Activated naive CD8-positive, alpha-beta T cell treated with anti-CD3 and anti-CD28 coated beads, Interleukin-2, amount 50 U/mL, for 24 hours (primary cell): ENCODE data around the gene SERPINB1.

Source experiments
- ATAC-seq: fragments of 150-1000 bp; cut with Tn5 transposase; one replicate; pipeline ENCODE4 v1.10.0; 2021
- DNase-seq: peaks from one replicate; pipeline ENCODE4 v3.0.0; 2021
- H3K27ac Mint-ChIP-seq: one replicate; pipeline ENCODE4 v1.8.0; 2021; ENCODE audit warnings: mild to moderate bottlenecking, mixed read lengths
- H3K27me3 Mint-ChIP-seq: one replicate; pipeline ENCODE4 v1.8.0; 2021; ENCODE audit warnings: mixed read lengths
- H3K36me3 Mint-ChIP-seq: one replicate; pipeline ENCODE4 v1.8.0; 2021; ENCODE audit warnings: low read depth, mixed read lengths
- H3K4me1 Mint-ChIP-seq: one replicate; pipeline ENCODE4 v1.8.0; 2021; ENCODE audit warnings: mixed read lengths
- H3K4me3 Mint-ChIP-seq: one replicate; pipeline ENCODE4 v1.8.0; 2021; ENCODE audit warnings: mild to moderate bottlenecking, moderate library complexity, mixed read lengths
- H3K9me3 Mint-ChIP-seq: one replicate; pipeline ENCODE4 v1.8.0; 2021; ENCODE audit warnings: mixed read lengths

SERPINB1 gene

DNA sequence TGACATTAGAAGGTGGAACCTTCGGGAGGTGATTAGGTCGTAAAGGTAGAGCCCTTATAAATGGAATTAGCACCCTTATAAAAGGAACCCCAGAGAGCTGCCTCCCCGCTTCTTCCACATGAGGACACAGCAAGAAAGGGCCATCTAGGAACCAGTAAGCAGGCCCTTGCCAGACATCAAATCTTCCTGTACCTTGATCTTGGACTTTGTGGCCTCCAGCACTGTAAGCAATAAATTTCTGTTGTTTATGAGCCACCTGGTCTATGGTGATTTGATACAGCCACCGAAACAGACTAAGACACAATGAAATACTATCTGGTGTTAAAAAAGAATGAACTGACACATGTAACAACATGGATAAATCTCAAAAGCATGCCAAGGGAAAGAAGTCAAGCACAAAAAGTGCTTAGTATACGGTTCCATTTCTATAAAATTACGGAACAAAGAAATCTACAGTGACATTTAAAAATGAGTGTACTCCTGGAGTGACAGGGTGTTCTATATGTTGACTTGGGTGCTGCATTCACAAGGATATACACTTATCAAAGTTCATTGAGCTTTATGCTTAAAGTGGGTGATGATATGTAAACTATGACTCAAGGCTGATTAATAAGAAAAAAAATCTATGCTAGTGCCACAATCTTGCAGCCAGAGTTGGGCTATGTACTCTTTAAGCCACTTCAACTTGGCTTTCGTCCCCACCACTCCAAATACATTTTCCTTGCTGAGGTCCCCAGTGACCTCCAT lies 18.4 kb downstream of the SERPINB1 start:
- no peak overlapping the region for H3K27ac Mint-ChIP-seq
- no peaks in the 10 kb centered on the region for H3K36me3 Mint-ChIP-seq
- ATAC-seq (no peak), DNase-seq (no peak)
- no peaks in the 10 kb centered on the region for H3K27me3 Mint-ChIP-seq
- H3K4me1 Mint-ChIP-seq = peaks cover 7% of the 10 kb centered on the region
- H3K4me3 Mint-ChIP-seq = no peak overlapping the region
- H3K9me3 Mint-ChIP-seq = no peaks in the 10 kb centered on the region

DNA sequence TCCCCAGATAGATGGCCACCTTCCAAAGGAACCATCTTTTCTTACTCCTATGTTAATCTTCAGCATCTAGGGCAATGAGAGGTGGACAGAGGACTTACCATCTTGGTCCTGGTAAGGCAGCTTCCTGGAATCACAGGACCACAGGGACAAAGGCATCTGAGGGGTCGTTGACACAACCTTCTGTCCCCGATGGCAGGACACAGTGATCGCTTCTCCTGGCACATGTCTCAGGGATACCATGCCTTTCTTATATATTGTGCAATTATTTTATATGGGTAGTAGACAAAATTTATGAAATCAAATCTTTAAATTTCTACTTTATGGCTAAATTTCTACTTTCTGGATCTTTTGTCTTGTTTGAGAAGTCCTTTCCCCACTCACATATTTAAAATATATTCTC lies 20.1 kb downstream of the SERPINB1 start:
- H3K36me3 Mint-ChIP-seq = no peaks in the 10 kb centered on the region
- H3K4me1 Mint-ChIP-seq = peaks cover 17% of the 10 kb centered on the region
- no peaks in the 10 kb centered on the region for H3K27me3 Mint-ChIP-seq
- no peak for ATAC-seq
- H3K9me3 Mint-ChIP-seq = no peaks in the 10 kb centered on the region
- no peak overlapping the region for H3K4me3 Mint-ChIP-seq
- DNase-seq = no peak
- H3K27ac Mint-ChIP-seq = no peak overlapping the region

DNA sequence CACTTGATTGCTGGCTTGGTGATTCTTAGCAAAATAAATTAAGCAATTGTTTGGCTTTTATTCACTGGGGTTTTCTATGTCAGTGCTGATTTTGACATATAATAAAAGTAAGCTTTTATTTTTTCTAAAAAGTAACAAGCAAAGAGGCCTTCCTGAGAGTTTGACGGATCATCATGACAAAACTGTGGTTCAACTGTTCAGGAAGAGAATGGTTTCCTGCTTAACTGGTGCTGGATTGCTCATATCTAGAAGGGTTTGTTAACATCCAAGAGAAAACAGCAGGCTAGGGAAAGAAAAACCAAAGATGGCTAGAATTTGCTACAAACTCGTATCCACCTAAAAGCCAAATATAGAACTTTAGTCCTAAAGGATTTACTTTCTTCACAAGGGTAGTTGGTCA lies 21.2 kb downstream of the SERPINB1 start:
- H3K4me1 Mint-ChIP-seq = peaks cover 17% of the 10 kb centered on the region
- H3K27ac Mint-ChIP-seq = no peak overlapping the region
- peaks cover 7% of the 10 kb centered on the region for H3K36me3 Mint-ChIP-seq

DNA sequence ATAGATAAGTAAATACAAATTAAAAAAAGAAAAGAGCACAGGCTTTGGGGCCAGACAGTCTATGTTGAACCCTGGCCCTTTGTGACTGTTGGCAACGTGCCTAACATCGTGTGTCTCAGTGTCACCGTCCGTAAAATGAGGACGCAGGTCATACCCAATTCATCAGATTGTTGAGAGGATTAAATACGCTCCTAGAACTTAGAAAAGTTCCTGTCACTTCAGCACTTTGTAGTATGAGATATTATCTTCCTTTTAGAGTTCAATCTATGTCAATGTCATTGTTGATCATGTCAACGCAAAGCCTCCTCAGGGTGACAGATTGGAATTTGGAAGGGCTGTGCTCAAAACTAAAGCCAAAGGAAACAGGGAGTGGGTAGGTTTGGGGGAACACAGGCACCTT lies 21.7 kb downstream of the SERPINB1 start:
- Mint-ChIP-seq H3K36me3 (peaks cover 7% of the 10 kb centered on the region), H3K4me1 (peaks cover 17% of the 10 kb centered on the region), H3K4me3 (no peak overlapping the region), H3K27ac (no peak overlapping the region), H3K9me3 (peaks cover 14% of the 10 kb centered on the region), H3K27me3 (no peaks in the 10 kb centered on the region)
- DNase-seq (no peak), ATAC-seq (no peak)

More for the DNA sequence above, 21.2 kb downstream of the SERPINB1 start:
- ATAC-seq (no peak), DNase-seq (no peak)
- Mint-ChIP-seq H3K9me3 (peaks cover 10% of the 10 kb centered on the region), H3K27me3 (no peaks in the 10 kb centered on the region), H3K4me3 (no peak overlapping the region)

DNA sequence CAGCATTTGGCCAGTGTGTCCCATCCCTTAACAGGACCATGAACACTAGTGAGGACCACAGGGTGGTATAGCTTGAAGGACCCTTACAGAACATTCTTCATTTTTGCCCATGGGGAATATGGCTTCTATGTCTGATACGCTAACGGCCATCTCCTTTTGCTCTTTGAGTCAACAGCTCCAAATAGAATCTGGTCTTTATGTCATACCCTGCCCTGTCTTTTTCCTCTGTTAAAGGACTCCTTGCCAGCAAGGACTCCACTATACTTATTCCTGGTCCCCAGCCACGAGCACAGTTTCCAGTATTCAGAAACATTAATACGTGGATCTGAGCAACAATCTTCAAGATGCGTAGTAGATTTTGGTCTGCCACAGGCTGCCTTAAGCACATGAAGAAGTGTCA lies 22.5 kb downstream of the SERPINB1 start:
- Mint-ChIP-seq H3K9me3 (peaks cover 14% of the 10 kb centered on the region), H3K36me3 (peaks cover 7% of the 10 kb centered on the region), H3K4me1 (peaks cover 17% of the 10 kb centered on the region), H3K27ac (no peak overlapping the region), H3K4me3 (no peak overlapping the region), H3K27me3 (no peaks in the 10 kb centered on the region)
- no peak for ATAC-seq
- DNase-seq = no peak

DNA sequence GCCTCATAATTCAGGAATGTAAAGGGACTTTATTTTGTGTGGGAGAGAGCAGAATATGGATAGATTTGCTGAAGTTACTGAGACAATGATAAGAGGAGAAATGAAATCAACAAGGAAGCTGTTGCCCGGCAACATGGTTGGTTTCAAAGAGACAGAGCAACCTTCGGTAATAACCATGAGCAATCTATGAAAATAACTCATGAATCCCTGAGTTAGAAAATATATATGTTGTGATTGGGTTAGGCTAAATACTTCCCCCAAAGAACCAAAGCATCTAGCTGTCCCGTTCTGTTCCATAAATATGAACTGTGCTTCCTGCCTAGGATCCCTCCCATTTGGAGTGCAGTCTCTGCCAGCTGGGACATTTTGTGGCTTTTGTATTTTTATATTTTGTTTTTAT lies 23.1 kb downstream of the SERPINB1 start:
- Mint-ChIP-seq H3K4me3 (no peak overlapping the region), H3K27ac (no peak overlapping the region), H3K4me1 (peaks cover 17% of the 10 kb centered on the region), H3K27me3 (no peaks in the 10 kb centered on the region), H3K9me3 (peaks cover 14% of the 10 kb centered on the region), H3K36me3 (peaks cover 7% of the 10 kb centered on the region)
- no peak for DNase-seq
- no peak for ATAC-seq

DNA sequence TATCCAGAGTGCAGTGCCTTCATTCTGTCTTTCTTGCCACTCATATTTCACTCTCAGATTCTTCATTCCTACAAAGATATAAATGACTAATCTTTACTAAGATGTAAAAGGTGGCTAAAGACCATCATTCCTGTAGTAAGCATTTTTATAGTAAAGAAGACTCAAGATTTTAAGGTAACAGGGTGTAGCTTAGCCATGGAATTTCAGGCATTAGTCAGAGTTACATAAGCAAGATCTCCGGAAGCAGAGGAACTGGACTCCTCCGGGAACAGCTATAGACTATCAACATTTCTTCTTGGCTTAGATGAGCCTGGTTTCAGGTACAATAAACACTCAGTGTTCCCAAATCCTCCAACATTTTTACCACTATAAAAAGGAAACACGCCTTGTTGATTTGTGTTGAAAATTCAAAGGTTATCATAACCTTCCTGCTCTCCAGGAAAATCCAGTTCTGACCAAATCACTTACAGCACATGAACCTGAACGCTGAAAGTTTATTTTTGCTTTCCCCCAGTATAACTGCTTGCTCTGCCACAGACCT lies 23.7 kb downstream of the SERPINB1 start:
- peaks cover 17% of the 10 kb centered on the region for H3K4me1 Mint-ChIP-seq
- ATAC-seq = no peak
- peaks cover 7% of the 10 kb centered on the region for H3K36me3 Mint-ChIP-seq
- no peaks in the 10 kb centered on the region for H3K27me3 Mint-ChIP-seq
- no peak overlapping the region for H3K4me3 Mint-ChIP-seq
- no peak overlapping the region for H3K27ac Mint-ChIP-seq
- H3K9me3 Mint-ChIP-seq = peaks cover 14% of the 10 kb centered on the region
- DNase-seq = no peak

DNA sequence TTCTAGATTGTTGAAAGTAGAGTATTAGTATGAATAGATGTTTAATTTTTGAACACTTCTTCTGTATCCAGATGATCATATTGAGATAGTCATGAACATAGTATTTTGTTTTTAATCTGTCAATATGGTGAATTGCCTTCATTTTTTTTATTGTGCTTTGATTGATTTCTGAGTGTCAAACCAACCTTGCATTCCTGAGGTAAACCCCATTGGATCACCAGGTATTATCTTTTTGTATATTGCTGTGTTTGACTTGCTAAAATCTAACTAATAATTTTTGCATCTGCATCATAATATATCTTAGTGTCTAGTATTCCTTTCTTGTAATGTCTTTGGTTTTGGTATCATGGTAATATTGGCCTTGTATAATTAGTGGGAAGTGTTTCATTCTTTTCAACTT lies 25.5 kb downstream of the SERPINB1 start:
- Mint-ChIP-seq H3K9me3 (peaks cover 17% of the 10 kb centered on the region), H3K36me3 (peaks cover 10% of the 10 kb centered on the region), H3K27me3 (no peaks in the 10 kb centered on the region), H3K27ac (no peak overlapping the region), H3K4me3 (no peak overlapping the region), H3K4me1 (peaks cover 17% of the 10 kb centered on the region)
- DNase-seq (no peak), ATAC-seq (no peak)

DNA sequence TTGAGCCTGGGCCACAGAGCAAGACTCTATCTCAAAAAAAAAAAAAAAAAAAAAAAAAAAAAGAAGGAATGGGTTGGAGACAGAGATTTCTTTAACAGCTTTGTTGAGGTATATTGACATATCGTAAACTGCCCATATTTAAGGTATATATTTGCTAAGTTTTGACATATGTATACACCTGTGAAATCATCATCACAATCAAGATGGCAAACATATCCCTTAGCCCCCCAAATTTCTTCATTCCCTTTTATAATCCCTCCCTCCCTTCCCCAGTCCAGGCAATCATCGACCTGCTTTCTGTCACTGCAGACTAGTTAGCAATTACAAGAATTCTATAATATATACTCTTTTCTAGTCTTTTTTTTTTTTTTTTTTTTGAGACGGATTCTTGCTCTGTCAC lies 29.0 kb downstream of the SERPINB1 start:
- Mint-ChIP-seq H3K27ac (no peak overlapping the region), H3K27me3 (no peaks in the 10 kb centered on the region), H3K36me3 (peaks cover 10% of the 10 kb centered on the region), H3K9me3 (peaks cover 17% of the 10 kb centered on the region), H3K4me3 (no peak overlapping the region), H3K4me1 (peaks cover 16% of the 10 kb centered on the region)
- DNase-seq (no peak), ATAC-seq (no peak)

DNA sequence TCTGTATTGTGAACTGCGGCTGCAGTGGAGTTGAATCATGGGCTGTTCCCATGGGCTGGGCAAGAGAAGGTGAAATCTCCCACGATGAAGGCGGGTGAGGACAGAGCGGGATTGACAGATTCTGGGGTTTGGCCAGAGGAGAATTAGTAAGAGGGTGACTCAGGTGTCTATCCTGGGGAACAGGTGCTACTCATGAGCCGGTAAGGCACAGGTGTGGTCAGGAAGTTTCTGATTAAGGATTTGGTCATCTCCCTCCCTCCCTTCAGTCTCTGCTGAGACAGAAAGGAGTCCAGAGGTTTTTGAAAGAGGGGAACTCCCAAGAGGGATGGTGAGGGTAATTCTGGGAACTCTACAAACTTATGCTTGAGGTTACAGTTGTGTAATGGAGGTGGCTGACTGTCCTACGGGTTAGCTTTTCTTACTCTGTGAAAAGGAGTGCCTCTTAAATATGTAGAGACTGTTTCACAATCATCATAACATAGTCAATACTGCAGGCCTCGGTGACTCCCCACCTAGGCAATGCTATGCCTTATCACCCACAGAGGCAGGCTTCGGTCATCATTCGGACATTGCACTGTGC lies 31.5 kb downstream of the SERPINB1 start:
- Mint-ChIP-seq H3K4me3 (no peak overlapping the region), H3K36me3 (peaks cover 3% of the 10 kb centered on the region), H3K27ac (no peak overlapping the region), H3K27me3 (no peaks in the 10 kb centered on the region), H3K9me3 (peaks cover 5% of the 10 kb centered on the region), H3K4me1 (peaks cover 11% of the 10 kb centered on the region)
- ATAC-seq = peak; percentile 68
- DNase-seq = no peak

DNA sequence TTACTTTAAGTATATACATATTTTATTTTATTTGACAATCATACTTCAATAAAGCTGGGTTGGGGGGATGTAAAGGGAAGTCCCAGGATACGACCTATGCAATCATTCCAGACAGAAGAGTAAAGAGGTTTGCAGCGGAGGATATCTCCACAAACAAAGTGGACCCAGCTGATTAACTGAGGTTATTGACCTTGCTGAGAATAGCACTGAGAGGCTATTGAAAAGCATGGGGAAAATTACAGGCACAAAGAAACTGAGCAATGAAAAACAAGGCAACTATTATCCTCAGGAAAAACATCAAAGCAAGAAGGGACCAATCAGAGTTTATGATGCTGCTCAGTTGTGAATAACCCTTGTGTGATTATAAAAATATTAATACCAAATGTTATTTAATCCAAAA lies 32.6 kb downstream of the SERPINB1 start:
- peaks cover 3% of the 10 kb centered on the region for H3K9me3 Mint-ChIP-seq
- H3K27ac Mint-ChIP-seq = no peak overlapping the region
- DNase-seq (no peak), ATAC-seq (no peak)
- H3K4me1 Mint-ChIP-seq = peaks cover 11% of the 10 kb centered on the region
- H3K36me3 Mint-ChIP-seq = peaks cover 3% of the 10 kb centered on the region
- H3K27me3 Mint-ChIP-seq = no peaks in the 10 kb centered on the region
- H3K4me3 Mint-ChIP-seq = no peak overlapping the region

DNA sequence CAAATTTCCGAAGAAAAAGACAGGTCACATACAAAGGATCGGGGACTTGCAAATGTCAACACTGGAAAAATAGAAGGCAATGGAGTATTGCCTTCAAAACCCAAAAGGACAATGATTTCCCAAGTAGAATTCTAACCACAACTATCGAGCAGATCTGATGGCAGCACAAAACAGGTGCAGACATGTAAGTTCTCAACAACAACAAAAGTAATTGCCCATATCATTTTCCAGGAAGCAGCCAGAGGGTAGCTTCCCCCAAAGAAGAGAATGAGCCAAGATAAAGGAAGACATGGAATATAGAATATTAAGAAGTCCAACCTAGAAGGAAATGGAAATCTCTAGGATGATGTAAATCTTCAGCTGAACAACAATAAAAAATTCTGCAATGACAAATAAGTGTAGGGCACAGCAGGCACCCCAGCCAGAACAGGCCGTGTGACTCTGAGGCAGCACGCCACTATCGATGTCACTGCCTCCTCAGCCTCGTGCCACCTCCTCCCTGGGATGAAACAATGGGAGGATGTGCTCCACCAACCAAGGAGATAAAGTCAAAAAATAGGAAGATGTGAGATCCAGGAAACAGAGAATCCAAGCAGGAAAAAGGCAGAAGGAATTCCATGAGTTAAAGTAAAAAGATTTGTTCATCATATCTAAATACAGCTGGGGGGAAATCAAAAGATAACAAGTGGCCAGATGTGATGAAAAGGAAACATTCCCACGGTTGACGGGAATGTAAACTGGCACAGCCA lies 34.1 kb downstream of the SERPINB1 start:
- H3K27ac Mint-ChIP-seq = no peak overlapping the region
- peaks cover 11% of the 10 kb centered on the region for H3K4me1 Mint-ChIP-seq
- no peak for ATAC-seq
- H3K36me3 Mint-ChIP-seq = peaks cover 3% of the 10 kb centered on the region
- H3K27me3 Mint-ChIP-seq = no peaks in the 10 kb centered on the region
- no peak overlapping the region for H3K4me3 Mint-ChIP-seq
- peaks cover 3% of the 10 kb centered on the region for H3K9me3 Mint-ChIP-seq
- no peak for DNase-seq

DNA sequence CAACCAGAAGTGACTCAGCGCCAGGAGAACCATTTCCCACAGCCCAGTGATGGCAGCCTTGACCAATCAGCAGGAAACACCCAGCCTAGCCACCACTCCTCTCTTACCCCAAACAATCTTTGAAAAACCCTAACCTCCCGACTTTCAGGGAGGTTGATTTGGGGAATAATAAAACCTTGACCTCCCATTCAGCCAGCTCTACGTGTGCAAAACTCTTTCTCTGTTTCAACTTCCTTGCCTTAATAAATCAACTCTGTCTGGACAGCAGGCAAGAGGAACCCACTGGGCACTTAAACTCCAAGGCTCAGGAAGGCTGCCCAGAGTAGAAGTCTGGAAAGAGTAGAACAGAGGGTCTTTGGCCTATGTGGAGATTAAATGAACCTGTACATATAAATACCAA lies 35.0 kb downstream of the SERPINB1 start:
- no peak for ATAC-seq
- Mint-ChIP-seq H3K27me3 (no peaks in the 10 kb centered on the region), H3K27ac (no peak overlapping the region), H3K4me3 (no peak overlapping the region), H3K36me3 (no peaks in the 10 kb centered on the region), H3K9me3 (no peaks in the 10 kb centered on the region), H3K4me1 (peaks cover 11% of the 10 kb centered on the region)
- DNase-seq = no peak

DNA sequence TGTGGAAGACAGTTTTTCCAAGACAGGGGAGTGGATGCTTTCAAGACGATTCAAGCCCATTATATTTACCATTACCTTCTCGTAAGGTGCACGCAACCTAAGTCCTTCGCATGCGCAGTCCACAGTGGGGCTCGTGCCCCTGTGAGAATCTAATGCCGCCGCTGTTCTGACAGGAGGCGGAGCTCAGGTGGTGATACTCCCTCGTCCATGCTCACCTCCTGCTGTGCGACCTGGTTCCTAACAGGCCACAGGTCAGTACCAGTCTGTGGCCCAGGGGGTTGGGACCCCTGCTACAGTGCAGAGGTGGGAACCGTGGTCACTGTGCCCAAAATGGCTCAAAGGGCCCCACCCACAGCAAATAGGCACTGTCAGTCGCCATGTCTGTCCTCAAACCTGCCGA lies 36.6 kb downstream of the SERPINB1 start:
- Mint-ChIP-seq H3K36me3 (no peaks in the 10 kb centered on the region), H3K27me3 (no peaks in the 10 kb centered on the region), H3K4me3 (no peak overlapping the region), H3K27ac (no peak overlapping the region), H3K4me1 (peaks cover 11% of the 10 kb centered on the region), H3K9me3 (no peaks in the 10 kb centered on the region)
- ATAC-seq (no peak), DNase-seq (no peak)

DNA sequence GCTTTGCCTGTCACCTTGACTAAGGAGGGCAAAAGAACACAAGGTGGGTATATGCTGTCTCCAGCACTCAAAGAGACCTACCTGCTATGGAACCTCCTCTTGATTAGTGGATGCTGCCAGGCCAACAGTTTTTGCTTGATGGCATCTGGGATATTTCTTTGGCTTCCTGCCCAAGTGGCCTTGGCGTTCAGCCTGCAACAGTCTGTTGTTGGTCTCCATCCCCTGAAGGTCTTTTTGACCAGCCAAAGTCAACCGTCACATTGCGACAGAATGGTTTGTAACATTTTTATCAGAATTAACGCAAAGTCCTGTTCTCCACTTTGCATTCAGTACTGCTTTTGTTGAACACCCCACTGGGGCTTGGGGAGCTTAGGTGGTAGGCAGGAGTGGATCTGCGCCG lies 37.1 kb downstream of the SERPINB1 start:
- ATAC-seq (no peak), DNase-seq (no peak)
- Mint-ChIP-seq H3K27me3 (no peaks in the 10 kb centered on the region), H3K27ac (no peak overlapping the region), H3K36me3 (no peaks in the 10 kb centered on the region), H3K4me3 (no peak overlapping the region), H3K9me3 (no peaks in the 10 kb centered on the region), H3K4me1 (peaks cover 12% of the 10 kb centered on the region)
